Stimulated activated CD4-positive, alpha-beta T cell treated with anti-CD3 and anti-CD28 coated beads, TNF-alpha, amount 100 ng/mL, for 24 hours (primary cell): Measurements from ENCODE around the gene EPS8L3.
"Not testable (repeated sequence)": the region's sequence is repeated elsewhere in the genome, so short reads cannot be mapped to it uniquely, and the experiment has no call there.

ENCODE experiments used
- DNase-seq, 3 experiments: peaks; one replicate each; pipeline ENCODE4 v3.0.0-alpha.2; 2020; ENCODE audit warnings: low read depth in 3 of 3

EPS8L3 gene

GRCh38 chr1:109780982-109781381, 17.3 kb upstream of the EPS8L3 start:
- DNase-seq = no peak

GRCh38 chr1:109777980-109778625, 14.4 kb upstream of the EPS8L3 start:
- no peak for DNase-seq

- DNase-seq = no peak
Measured at GRCh38 chr1:109777436-109777835, 13.7 kb upstream of the EPS8L3 start.

- peak; percentile 61 to 76 (median 66) for DNase-seq
Measured at GRCh38 chr1:109776911-109777310, 13.2 kb upstream of the EPS8L3 start.

- DNase-seq = no peak
Measured at GRCh38 chr1:109776206-109776835, 12.6 kb upstream of the EPS8L3 start.

- DNase-seq = no peak
Measured at GRCh38 chr1:109775398-109775797, 11.7 kb upstream of the EPS8L3 start.

GRCh38 chr1:109773900-109774485, 10.3 kb upstream of the EPS8L3 start:
- no peak for DNase-seq

- DNase-seq = peak; percentile 42 to 70 (median 47)
Measured at GRCh38 chr1:109773203-109773899, 9.6 kb upstream of the EPS8L3 start.

- DNase-seq = no peak
Measured at GRCh38 chr1:109772658-109773202, 9.0 kb upstream of the EPS8L3 start.

GRCh38 chr1:109771712-109772657, 8.3 kb upstream of the EPS8L3 start:
- DNase-seq = no peak

- DNase-seq = no peak
Measured at GRCh38 chr1:109770331-109771095, 6.8 kb upstream of the EPS8L3 start.

- DNase-seq = no peak
Measured at GRCh38 chr1:109769330-109770078, 5.8 kb upstream of the EPS8L3 start.

- no peak for DNase-seq
Measured at GRCh38 chr1:109768820-109769219, 5.1 kb upstream of the EPS8L3 start.

GRCh38 chr1:109768335-109768650, 4.6 kb upstream of the EPS8L3 start:
- no peak for DNase-seq

GRCh38 chr1:109767637-109768334, 4.1 kb upstream of the EPS8L3 start:
- no peak for DNase-seq

- DNase-seq = not testable (repeated sequence)
Measured at GRCh38 chr1:109766991-109767636, 3.4 kb upstream of the EPS8L3 start.

- DNase-seq = no peak
Measured at GRCh38 chr1:109765896-109766615, 2.3 kb upstream of the EPS8L3 start.

GRCh38 chr1:109765483-109765815, 1.7 kb upstream of the EPS8L3 start:
- DNase-seq = no peak
